GM23338 (cell line): ENCODE results near the gene CDKAL1. TPM values are rescaled to one million over a fixed set of nuclear protein-coding genes. Genes with fewer than 3 reads are reported as not detected.

Source experiments
- ATAC-seq: fragments of 200-7000 bp; cut with Tn5 transposase; 3 replicates; pipeline ENCODE4 v1.9.1; 2020
- DNase-seq: peaks from one replicate; pipeline ENCODE4 v3.0.0-alpha.2; 2015; ENCODE audit warnings: low spot score
- H2AFZ ChIP-seq: fragments of 200-600 bp; sonication (generic); 2 replicates; pipeline ENCODE4 v1.8.0; 2016; ENCODE audit warnings: antibody characterized with exemption, mild to moderate bottlenecking, moderate library complexity
- H3F3A ChIP-seq: fragments of 200-600 bp; sonication (generic); replicated peaks from 2 replicates; pipeline ENCODE4 v1.8.0; 2017; ENCODE audit warnings: antibody characterized with exemption, mixed run types, low read depth
- H3K27ac ChIP-seq: fragments of 200-600 bp; sonication (generic); 2 replicates; pipeline ENCODE4 v1.6.1; 2016; ENCODE audit warnings: low read depth
- H3K27me3 ChIP-seq: fragments of 200-600 bp; sonication (generic); 2 replicates; pipeline ENCODE4 v1.8.0; 2016; ENCODE audit warnings: mild to moderate bottlenecking, mixed run types, moderate library complexity; ENCODE audit not compliant: insufficient read depth
- H3K36me3 ChIP-seq: fragments of 200-600 bp; sonication (generic); 2 replicates; pipeline ENCODE4 v1.8.0; 2016; ENCODE audit warnings: mild to moderate bottlenecking; ENCODE audit not compliant: insufficient read depth
- H3K4me1 ChIP-seq: fragments of 200-600 bp; sonication (generic); 2 replicates; pipeline ENCODE4 v1.8.0; 2016; ENCODE audit warnings: mild to moderate bottlenecking, moderate library complexity; ENCODE audit not compliant: insufficient read depth
- H3K4me2 ChIP-seq: fragments of 200-600 bp; sonication (generic); 2 replicates; pipeline ENCODE4 v1.7.1; 2017; ENCODE audit warnings: mixed run types
- H3K4me3 ChIP-seq: fragments of 200-600 bp; sonication (generic); 2 replicates; pipeline ENCODE4 v1.6.1; 2016; ENCODE audit warnings: mixed run types
- H3K79me2 ChIP-seq: fragments of 200-600 bp; sonication (generic); replicated peaks from 2 replicates; pipeline ENCODE4 v1.8.0; 2017; ENCODE audit warnings: mild to moderate bottlenecking; ENCODE audit not compliant: insufficient read depth
- H3K9me2 ChIP-seq: fragments of 200-600 bp; sonication (generic); 2 replicates; pipeline ENCODE4 v1.8.0; 2017; ENCODE audit not compliant: insufficient read depth
- H4K20me1 ChIP-seq: fragments of 200-600 bp; sonication (generic); replicated peaks from 2 replicates; pipeline ENCODE4 v1.8.0; 2017; ENCODE audit warnings: mild to moderate bottlenecking; ENCODE audit not compliant: insufficient read depth
- H3K27ac Mint-ChIP-seq: 2 replicates; pipeline ENCODE4 v1.8.0; 2020; ENCODE audit warnings: inconsistent platforms, mild to moderate bottlenecking, moderate library complexity, mixed read lengths
- H3K27me3 Mint-ChIP-seq: 3 replicates; pipeline ENCODE4 v1.8.0; 2022; ENCODE audit warnings: low read depth, mild to moderate bottlenecking, moderate library complexity, mixed read lengths, inconsistent platforms; ENCODE audit not compliant: insufficient read depth, poor library complexity
- H3K36me3 Mint-ChIP-seq: 3 replicates; pipeline ENCODE4 v1.8.0; 2021; ENCODE audit warnings: low read depth, mild to moderate bottlenecking, inconsistent platforms, moderate library complexity, mixed read lengths
- H3K4me1 Mint-ChIP-seq: 3 replicates; pipeline ENCODE4 v1.8.0; 2020; ENCODE audit warnings: mild to moderate bottlenecking, inconsistent platforms, mixed read lengths
- H3K4me3 Mint-ChIP-seq: 3 replicates; pipeline ENCODE4 v1.8.0; 2021; ENCODE audit warnings: moderate library complexity, mild to moderate bottlenecking, inconsistent platforms, mixed read lengths
- H3K9me3 Mint-ChIP-seq: 3 replicates; pipeline ENCODE4 v1.8.0; 2020; ENCODE audit warnings: moderate library complexity, mild to moderate bottlenecking, inconsistent platforms, mixed read lengths
- CTCF ChIP-seq, 2 experiments: fragments of 200-600 bp in 1 of 2; sonication (generic) in 1 of 2; conservative IDR thresholded peaks; 2 replicates each; pipeline versions ENCODE4 v1.5.1 to v1.6.1; 2016 to 2017; ENCODE audit warnings: antibody characterized with exemption in 2 of 2, low read depth in 2 of 2, mild to moderate bottlenecking in 2 of 2, moderate library complexity in 1 of 2
- EZH2 ChIP-seq: fragments of 200-600 bp; sonication (generic); IDR thresholded peaks from one replicate; pipeline ENCODE4 v1.8.0; 2017; ENCODE audit warnings: antibody characterized with exemption, mild to moderate bottlenecking, low read depth; ENCODE audit not compliant: unreplicated experiment
- EZH2phosphoT487 ChIP-seq: fragments of 200-600 bp; sonication (generic); IDR thresholded peaks from one replicate; pipeline ENCODE4 v1.8.1; 2018; ENCODE audit warnings: antibody characterized with exemption; ENCODE audit not compliant: unreplicated experiment
- JUNB ChIP-seq: IDR thresholded peaks from one replicate; pipeline ENCODE4 v1.6.1; 2016; ENCODE audit warnings: antibody characterized with exemption; ENCODE audit not compliant: unreplicated experiment
- NANOG ChIP-seq: IDR thresholded peaks from 2 replicates; pipeline ENCODE4 v1.6.1; 2016; ENCODE audit warnings: antibody characterized with exemption, borderline replicate concordance
- STAT1 ChIP-seq: IDR thresholded peaks from one replicate; pipeline ENCODE4 v1.6.1; 2016; ENCODE audit warnings: antibody characterized with exemption; ENCODE audit not compliant: unreplicated experiment
- ZNF114 ChIP-seq: fragments of 250-450 bp; sonication (Bioruptor Pico); IDR thresholded peaks from 2 replicates; pipeline ENCODE4 v1.5.0; 2020; ENCODE audit warnings: mild to moderate bottlenecking, moderate library complexity
- polyA plus RNA-seq: library from polyadenylated mRNA; unstranded; fragments of >200 nt; fragmentation: Nextera tagmentation; extraction: Ambion mirVana; gene quantifications from 2 replicates; pipeline ENCODE4 v1.2.1, GENCODE V29; 2016
- total RNA-seq: library from RNA; depleted of rRNA; stranded (reverse); fragments of >200 nt; shearing (Covaris generic); gene quantifications from 2 replicates; pipeline ENCODE4 v1.2.3, GENCODE V29; 2014
- TF ChIP-seq, protein P1 (sequence below): IDR thresholded peaks from one replicate; pipeline ENCODE4 v1.6.1; 2018; ENCODE audit warnings: antibody characterized with exemption; ENCODE audit not compliant: unreplicated experiment
- TF ChIP-seq, protein P2 (sequence below): IDR thresholded peaks from 2 replicates; pipeline ENCODE4 v1.6.1; 2016; ENCODE audit warnings: antibody characterized with exemption

The CDKAL1 gene
- total and polyA plus RNA-seq, 2 experiments from 2014 or later = 17.8 to 35.0 TPM

- Histone ChIP-seq H3K27me3 (no peaks in the 10 kb centered on the region), H3F3A (no peaks in the 10 kb centered on the region), H3K36me3 (no peaks in the 10 kb centered on the region), H3K9me2 (no peaks in the 10 kb centered on the region), H2AFZ (no peak overlapping the region), H3K4me2 (no peak overlapping the region), H3K4me1 (0 out of 2 replicates have a peak, but pooled peaks cover 6% of the 10 kb centered on the region), H3K27ac (no peak overlapping the region), H3K4me3 (no peak overlapping the region), H4K20me1 (0 out of 2 replicates have a peak, but pooled peaks cover 3% of the 10 kb centered on the region), H3K79me2 (0 out of 2 replicates have a peak, but pooled peaks cover 5% of the 10 kb centered on the region)
- Mint-ChIP-seq H3K4me1 (peaks cover 6% of the 10 kb centered on the region; the same call in 2 of the 3 replicates), H3K4me3 (no peak overlapping the region), H3K27ac (no peak overlapping the region), H3K27me3 (peaks cover 2% of the 10 kb centered on the region), H3K36me3 (peaks cover 26% of the 10 kb centered on the region), H3K9me3 (peaks cover 11% of the 10 kb centered on the region; the same call in 2 of the 3 replicates)
- ATAC-seq (no peak), DNase-seq (no peak)
- no peak for TF ChIP-seq ZNF114 (CRISPR knock-in tag)
- TF ChIP-seq, protein P1, sequence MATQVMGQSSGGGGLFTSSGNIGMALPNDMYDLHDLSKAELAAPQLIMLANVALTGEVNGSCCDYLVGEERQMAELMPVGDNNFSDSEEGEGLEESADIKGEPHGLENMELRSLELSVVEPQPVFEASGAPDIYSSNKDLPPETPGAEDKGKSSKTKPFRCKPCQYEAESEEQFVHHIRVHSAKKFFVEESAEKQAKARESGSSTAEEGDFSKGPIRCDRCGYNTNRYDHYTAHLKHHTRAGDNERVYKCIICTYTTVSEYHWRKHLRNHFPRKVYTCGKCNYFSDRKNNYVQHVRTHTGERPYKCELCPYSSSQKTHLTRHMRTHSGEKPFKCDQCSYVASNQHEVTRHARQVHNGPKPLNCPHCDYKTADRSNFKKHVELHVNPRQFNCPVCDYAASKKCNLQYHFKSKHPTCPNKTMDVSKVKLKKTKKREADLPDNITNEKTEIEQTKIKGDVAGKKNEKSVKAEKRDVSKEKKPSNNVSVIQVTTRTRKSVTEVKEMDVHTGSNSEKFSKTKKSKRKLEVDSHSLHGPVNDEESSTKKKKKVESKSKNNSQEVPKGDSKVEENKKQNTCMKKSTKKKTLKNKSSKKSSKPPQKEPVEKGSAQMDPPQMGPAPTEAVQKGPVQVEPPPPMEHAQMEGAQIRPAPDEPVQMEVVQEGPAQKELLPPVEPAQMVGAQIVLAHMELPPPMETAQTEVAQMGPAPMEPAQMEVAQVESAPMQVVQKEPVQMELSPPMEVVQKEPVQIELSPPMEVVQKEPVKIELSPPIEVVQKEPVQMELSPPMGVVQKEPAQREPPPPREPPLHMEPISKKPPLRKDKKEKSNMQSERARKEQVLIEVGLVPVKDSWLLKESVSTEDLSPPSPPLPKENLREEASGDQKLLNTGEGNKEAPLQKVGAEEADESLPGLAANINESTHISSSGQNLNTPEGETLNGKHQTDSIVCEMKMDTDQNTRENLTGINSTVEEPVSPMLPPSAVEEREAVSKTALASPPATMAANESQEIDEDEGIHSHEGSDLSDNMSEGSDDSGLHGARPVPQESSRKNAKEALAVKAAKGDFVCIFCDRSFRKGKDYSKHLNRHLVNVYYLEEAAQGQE = no peak
- TF ChIP-seq NANOG = no peak
- no peak for TF ChIP-seq JUNB
Observed at GRCh38 chr6:20599302-20600051, 65.2 kb downstream of the CDKAL1 start.

GRCh38 chr6:20600831-20601230, 66.6 kb downstream of the CDKAL1 start:
- H3K79me2 ChIP-seq = 0 out of 2 replicates have a peak, but pooled peaks cover 5% of the 10 kb centered on the region
- H3K9me2 ChIP-seq = no peaks in the 10 kb centered on the region
- no peaks in the 10 kb centered on the region for H3F3A ChIP-seq
- no peak overlapping the region for H3K27ac ChIP-seq
- H3K4me2 ChIP-seq = no peak overlapping the region
- H3K27ac Mint-ChIP-seq = no peak overlapping the region
- DNase-seq (no peak), ATAC-seq (no peak)
- no peaks in the 10 kb centered on the region for H3K36me3 ChIP-seq
- TF ChIP-seq STAT1 (no peak), EZH2phosphoT487 (no peak), CTCF (conservative IDR thresholded peaks at IDR 0.05; ENCODE audit: low read depth in 2 of 2) (no peak), EZH2 (no peak)
- TF ChIP-seq, protein P1 = no peak
- TF ChIP-seq, protein P2, sequence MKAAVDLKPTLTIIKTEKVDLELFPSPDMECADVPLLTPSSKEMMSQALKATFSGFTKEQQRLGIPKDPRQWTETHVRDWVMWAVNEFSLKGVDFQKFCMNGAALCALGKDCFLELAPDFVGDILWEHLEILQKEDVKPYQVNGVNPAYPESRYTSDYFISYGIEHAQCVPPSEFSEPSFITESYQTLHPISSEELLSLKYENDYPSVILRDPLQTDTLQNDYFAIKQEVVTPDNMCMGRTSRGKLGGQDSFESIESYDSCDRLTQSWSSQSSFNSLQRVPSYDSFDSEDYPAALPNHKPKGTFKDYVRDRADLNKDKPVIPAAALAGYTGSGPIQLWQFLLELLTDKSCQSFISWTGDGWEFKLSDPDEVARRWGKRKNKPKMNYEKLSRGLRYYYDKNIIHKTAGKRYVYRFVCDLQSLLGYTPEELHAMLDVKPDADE = no peak
- peaks cover 6% of the 10 kb centered on the region; the same call in 1 of the 3 replicates for H3K9me3 Mint-ChIP-seq
- H3K4me1 Mint-ChIP-seq = peaks cover 16% of the 10 kb centered on the region
- H2AFZ ChIP-seq = no peak overlapping the region
- 0 out of 2 replicates have a peak, but pooled peaks cover 3% of the 10 kb centered on the region for H4K20me1 ChIP-seq
- no peak overlapping the region for H3K4me3 ChIP-seq
- peaks cover 2% of the 10 kb centered on the region for H3K27me3 Mint-ChIP-seq
- H3K27me3 ChIP-seq = no peaks in the 10 kb centered on the region
- H3K36me3 Mint-ChIP-seq = peaks cover 14% of the 10 kb centered on the region; the same call in 2 of the 3 replicates
- H3K4me1 ChIP-seq = 0 out of 2 replicates have a peak, but pooled peaks cover 6% of the 10 kb centered on the region
- H3K4me3 Mint-ChIP-seq = no peak overlapping the region
